ENCODE results near the gene CALN1.

CALN1 gene

DNA sequence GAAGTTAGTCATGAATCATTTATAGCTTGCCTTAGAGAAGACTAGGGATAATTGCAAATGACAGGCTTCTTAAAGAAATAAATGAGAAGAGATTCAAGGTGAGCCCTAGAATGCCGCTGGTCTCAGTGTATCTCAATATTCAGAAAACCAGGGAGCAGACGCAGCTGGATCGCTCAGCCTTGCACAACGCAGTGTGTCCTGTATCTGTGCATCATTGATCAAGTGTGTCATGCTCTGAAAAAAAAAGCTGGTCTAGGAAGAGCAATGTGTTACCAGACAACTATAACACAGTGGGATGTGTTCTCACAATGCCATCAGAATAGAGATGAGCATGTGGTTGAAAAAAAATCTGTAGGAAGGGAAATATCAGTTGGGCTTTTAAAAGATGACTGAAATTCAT lies 230.1 kb downstream of the CALN1 start:
- H3K4me1 Mint-ChIP-seq, result no peaks in the 10 kb centered on the region
- H3K4me3 Mint-ChIP-seq, result no peak overlapping the region
- ATAC-seq (replicated peaks; ENCODE audit: extremely low read depth, poor library complexity, severe bottlenecking), result no peak
- no peak for DNase-seq (ENCODE audit: low spot score in 2 of 2)
- peaks cover 29% of the 10 kb centered on the region for H3K9me3 Mint-ChIP-seq
- H3K27me3 Mint-ChIP-seq, result no peaks in the 10 kb centered on the region
- H3K27ac Mint-ChIP-seq (ENCODE audit: low read depth), result no peak overlapping the region
- H3K36me3 Mint-ChIP-seq (ENCODE audit: insufficient read depth), result no peaks in the 10 kb centered on the region

DNA sequence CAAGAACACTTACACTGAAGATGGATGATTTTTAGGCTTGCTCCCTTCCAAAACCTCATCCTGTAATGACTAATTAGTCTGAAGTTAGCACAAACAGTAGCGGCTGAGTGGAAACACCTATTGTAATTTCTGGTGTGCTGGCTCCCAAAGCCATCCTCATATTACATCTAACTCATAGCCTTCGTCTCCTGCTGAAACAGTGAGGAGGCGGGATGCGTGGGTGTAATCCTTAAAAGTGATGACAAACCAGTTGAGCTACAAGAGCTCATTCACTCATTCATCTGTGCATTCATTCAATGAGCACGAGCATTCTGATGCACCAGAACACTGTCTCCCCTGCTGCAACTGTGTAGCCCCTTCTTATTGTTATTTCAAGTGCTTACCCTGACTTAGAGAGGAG lies 235.3 kb downstream of the CALN1 start:
- DNase-seq (ENCODE audit: low spot score in 2 of 2) (no peak), ATAC-seq (replicated peaks; ENCODE audit: extremely low read depth, poor library complexity, severe bottlenecking) (no peak)
- Mint-ChIP-seq H3K27me3 (no peaks in the 10 kb centered on the region), H3K4me1 (no peaks in the 10 kb centered on the region), H3K4me3 (no peak overlapping the region), H3K9me3 (peaks cover 9% of the 10 kb centered on the region), H3K27ac (ENCODE audit: low read depth) (no peak overlapping the region), H3K36me3 (ENCODE audit: insufficient read depth) (no peaks in the 10 kb centered on the region)

DNA sequence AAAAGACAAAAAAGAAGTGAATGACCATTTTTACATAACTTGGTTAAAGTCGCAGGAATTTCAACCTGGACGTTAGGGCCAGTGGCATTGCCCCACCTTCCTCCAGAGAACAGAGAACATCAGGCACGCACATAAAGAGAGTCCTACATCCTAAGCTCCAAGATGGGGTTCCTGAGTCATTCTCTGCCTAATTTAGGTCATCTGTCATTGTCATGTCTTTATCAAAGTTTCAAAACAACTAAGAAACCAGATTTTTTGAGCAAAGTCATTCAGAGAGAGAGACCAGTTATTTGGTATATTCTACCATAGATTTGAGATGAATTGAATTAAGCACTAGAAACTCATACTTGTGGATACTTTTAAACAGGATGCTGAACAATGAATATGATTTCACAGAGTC lies 241.7 kb downstream of the CALN1 start:
- Mint-ChIP-seq H3K9me3 (no peaks in the 10 kb centered on the region), H3K4me3 (no peak overlapping the region), H3K27ac (ENCODE audit: low read depth) (no peak overlapping the region), H3K27me3 (no peaks in the 10 kb centered on the region), H3K36me3 (ENCODE audit: insufficient read depth) (peaks cover 3% of the 10 kb centered on the region), H3K4me1 (no peaks in the 10 kb centered on the region)
- ATAC-seq (replicated peaks; ENCODE audit: extremely low read depth, poor library complexity, severe bottlenecking) (no peak), DNase-seq (ENCODE audit: low spot score in 2 of 2) (no peak)

DNA sequence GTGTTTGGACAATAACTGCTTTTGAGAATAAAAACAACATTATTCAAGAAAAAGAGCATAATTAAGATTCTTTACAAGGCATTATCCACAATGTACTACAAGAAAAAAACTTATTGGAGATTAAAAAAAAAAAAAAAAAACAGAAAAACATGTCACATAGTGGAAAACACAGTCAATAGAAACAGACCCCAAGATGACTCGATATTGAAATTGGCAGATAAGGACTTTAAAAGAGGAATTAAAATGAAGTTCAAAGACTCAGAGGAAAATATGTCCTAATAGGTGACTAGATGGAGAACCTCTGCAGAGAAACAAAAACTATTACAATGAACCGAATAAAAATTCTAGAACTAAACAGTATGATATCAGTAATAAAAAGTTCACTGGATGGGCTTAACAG lies 248.9 kb downstream of the CALN1 start:
- no peaks in the 10 kb centered on the region for H3K27me3 Mint-ChIP-seq
- H3K27ac Mint-ChIP-seq (ENCODE audit: low read depth), result no peak overlapping the region
- H3K9me3 Mint-ChIP-seq, result peaks cover 15% of the 10 kb centered on the region
- ATAC-seq (replicated peaks; ENCODE audit: extremely low read depth, poor library complexity, severe bottlenecking) (no peak), DNase-seq (ENCODE audit: low spot score in 2 of 2) (no peak)
- H3K4me1 Mint-ChIP-seq, result no peaks in the 10 kb centered on the region
- H3K36me3 Mint-ChIP-seq (ENCODE audit: insufficient read depth), result peaks cover 2% of the 10 kb centered on the region
- H3K4me3 Mint-ChIP-seq, result no peak overlapping the region

DNA sequence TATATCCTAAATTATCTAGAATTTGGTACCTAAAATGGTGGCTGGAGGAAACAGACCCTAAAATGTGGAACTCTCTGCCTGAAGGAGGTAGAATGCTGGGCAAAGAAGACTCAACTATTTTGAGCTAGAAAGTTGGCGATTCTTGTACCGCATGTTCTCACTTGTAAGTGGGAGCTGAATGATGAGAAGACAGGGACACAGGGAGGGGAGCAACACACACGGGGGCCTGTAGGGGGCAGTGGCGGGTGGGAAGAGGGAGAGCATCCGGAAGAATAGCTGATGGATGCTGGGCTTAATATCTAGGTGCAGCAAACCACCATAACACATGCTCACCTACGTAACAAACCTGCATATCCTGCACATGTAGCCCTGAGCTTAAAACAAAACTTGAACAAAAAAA lies 250.6 kb downstream of the CALN1 start:
- Mint-ChIP-seq H3K4me3 (no peak overlapping the region), H3K9me3 (peaks cover 15% of the 10 kb centered on the region), H3K4me1 (no peaks in the 10 kb centered on the region), H3K36me3 (ENCODE audit: insufficient read depth) (no peaks in the 10 kb centered on the region), H3K27me3 (no peaks in the 10 kb centered on the region), H3K27ac (ENCODE audit: low read depth) (no peak overlapping the region)
- DNase-seq (ENCODE audit: low spot score in 2 of 2) (no peak), ATAC-seq (replicated peaks; ENCODE audit: extremely low read depth, poor library complexity, severe bottlenecking) (no peak)

DNA sequence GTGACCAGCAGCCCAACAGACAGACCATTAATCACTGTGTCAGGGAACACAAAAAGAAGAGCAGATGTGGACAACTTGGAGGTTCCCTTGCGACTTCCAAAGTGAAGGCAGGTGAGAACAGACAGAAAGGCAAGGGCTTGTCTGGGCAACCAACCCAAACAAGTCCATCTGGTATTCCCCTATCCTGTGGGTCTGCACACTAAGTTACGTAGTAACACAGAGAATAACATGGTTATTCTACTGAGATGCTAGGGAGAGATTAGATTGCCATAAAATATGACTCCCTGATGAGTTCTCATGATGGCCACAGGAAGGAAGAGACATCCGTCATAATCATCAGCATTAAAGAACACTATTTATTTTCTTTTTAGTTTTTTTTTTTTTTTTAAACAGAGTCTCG lies 252.2 kb downstream of the CALN1 start:
- H3K9me3 Mint-ChIP-seq, result peaks cover 15% of the 10 kb centered on the region
- no peak for ATAC-seq (replicated peaks; ENCODE audit: extremely low read depth, poor library complexity, severe bottlenecking)

DNA sequence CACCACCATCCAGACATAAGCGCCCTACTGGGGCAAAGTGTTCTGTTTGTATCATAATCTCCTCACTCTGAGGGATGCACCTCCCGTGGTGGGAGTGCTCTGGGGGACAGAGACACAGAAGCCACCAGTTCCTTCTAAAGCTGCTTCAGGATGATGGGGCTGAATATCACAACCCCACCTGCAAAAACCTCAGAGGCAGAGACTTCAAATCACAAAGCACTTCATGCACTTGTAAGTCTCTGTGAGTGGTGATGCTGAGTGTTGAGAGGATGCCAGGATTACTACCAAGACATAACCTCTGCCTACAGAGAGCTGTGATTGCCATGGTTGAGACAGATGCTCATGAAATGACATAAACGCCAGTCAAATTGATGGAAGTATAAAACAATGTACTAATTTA lies 255.5 kb downstream of the CALN1 start:
- ATAC-seq (replicated peaks; ENCODE audit: extremely low read depth, poor library complexity, severe bottlenecking), result no peak
- H3K27ac Mint-ChIP-seq (ENCODE audit: low read depth), result no peak overlapping the region
- no peaks in the 10 kb centered on the region for H3K4me1 Mint-ChIP-seq
- H3K27me3 Mint-ChIP-seq, result no peaks in the 10 kb centered on the region
- DNase-seq (ENCODE audit: low spot score in 2 of 2), result no peak
- no peaks in the 10 kb centered on the region for H3K36me3 Mint-ChIP-seq (ENCODE audit: insufficient read depth)
- H3K4me3 Mint-ChIP-seq, result no peak overlapping the region
- peaks cover under 1% of the 10 kb centered on the region for H3K9me3 Mint-ChIP-seq

More for the DNA sequence above, 252.2 kb downstream of the CALN1 start:
- Mint-ChIP-seq H3K27ac (ENCODE audit: low read depth) (no peak overlapping the region), H3K4me1 (no peaks in the 10 kb centered on the region), H3K36me3 (ENCODE audit: insufficient read depth) (no peaks in the 10 kb centered on the region), H3K4me3 (no peak overlapping the region), H3K27me3 (no peaks in the 10 kb centered on the region)
- DNase-seq (ENCODE audit: low spot score in 2 of 2), result no peak

DNA sequence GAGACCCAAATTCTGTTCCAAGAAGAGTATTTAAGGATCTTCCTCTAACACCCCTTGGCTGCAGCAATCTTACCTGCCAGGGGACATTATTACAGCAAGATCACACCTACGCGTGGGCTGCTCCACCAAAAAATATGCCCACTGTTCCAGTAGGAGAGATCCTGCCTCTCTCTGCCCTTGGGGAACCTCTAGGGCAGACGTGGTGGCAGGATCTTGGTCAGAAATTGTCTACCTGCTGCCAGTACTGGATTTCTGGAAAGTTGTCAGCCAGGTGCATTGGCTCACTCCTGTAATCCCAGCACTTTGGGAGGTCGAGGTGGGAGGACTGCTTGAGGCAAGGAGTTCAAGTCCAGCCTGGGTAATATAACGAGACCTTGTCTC lies 259.0 kb downstream of the CALN1 start:
- peaks cover 20% of the 10 kb centered on the region for H3K9me3 Mint-ChIP-seq
- DNase-seq (ENCODE audit: low spot score in 2 of 2), result no peak
- peaks cover 2% of the 10 kb centered on the region for H3K36me3 Mint-ChIP-seq (ENCODE audit: insufficient read depth)
- no peak overlapping the region for H3K27ac Mint-ChIP-seq (ENCODE audit: low read depth)
- no peak overlapping the region for H3K4me3 Mint-ChIP-seq
- H3K27me3 Mint-ChIP-seq, result no peaks in the 10 kb centered on the region
- no peaks in the 10 kb centered on the region for H3K4me1 Mint-ChIP-seq
- no peak for ATAC-seq (replicated peaks; ENCODE audit: extremely low read depth, poor library complexity, severe bottlenecking)

DNA sequence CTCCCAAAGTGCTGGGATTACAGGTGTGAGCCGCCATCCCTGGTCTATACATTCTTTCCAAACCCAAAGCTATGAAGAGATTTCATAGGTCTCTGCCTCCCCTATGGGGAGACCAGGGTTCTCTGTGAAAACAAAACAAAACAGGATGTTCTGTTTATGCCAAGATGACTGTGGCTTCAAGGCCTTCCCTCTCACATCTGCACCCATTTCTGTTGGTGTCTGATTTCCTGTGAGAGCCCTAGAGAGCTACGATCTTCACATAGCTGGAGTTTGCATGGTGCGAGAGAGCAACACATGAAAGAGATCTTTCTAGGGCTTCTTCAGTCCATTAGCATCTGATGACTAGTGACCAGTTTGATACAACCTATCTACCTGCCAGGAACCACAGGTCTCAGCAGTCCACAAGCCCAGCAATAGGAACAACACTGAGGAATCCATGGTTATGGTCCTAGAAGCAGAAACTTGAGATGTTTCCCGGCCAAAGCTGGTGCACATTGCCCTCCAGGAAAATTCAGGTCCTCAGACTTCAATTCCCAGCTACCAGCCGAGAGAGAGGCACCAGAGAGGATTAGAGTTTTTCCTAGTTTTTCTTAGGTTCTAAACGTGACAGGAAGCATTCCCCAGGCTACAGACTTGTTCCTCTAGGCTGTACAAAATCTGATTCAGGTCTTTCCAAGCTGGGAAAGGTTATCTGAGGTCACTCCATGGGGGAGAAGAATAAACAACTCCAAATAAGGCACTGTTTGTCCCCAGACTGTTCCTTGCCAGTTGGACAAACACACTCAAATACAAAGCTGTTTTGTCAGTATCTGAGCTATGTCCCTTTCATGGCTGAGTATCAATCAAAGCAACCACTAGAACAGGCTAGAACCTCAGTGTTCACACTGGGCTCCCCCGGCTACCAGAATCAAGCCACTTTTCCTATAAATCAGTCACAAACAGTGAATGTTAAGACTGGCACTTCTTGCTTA lies 259.7 kb downstream of the CALN1 start:
- Mint-ChIP-seq H3K27ac (ENCODE audit: low read depth) (no peak overlapping the region), H3K4me3 (no peak overlapping the region), H3K9me3 (peaks cover 20% of the 10 kb centered on the region), H3K36me3 (ENCODE audit: insufficient read depth) (peaks cover 2% of the 10 kb centered on the region), H3K27me3 (no peaks in the 10 kb centered on the region), H3K4me1 (no peaks in the 10 kb centered on the region)
- no peak for ATAC-seq (replicated peaks; ENCODE audit: extremely low read depth, poor library complexity, severe bottlenecking)
- DNase-seq (ENCODE audit: low spot score in 2 of 2), result no peak

DNA sequence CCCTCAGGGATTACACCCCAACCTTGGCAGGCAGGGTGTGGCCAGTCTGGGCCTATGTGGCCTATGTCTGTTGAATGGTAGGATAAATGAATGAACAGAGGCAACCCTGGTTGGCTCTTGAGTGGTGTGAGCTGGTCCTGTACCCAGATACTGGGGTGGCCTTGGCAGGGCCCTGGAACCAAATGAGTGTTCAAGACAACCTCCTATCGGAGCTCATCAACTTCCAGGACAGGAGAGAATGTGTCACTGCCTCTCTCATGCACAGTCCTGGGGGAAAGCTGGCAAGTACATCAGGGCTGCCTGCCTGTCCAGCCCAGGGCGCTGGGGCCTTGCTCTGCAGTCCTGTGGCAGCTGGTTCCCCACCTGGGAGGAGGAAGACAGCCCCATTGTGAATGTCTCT lies 271.6 kb downstream of the CALN1 start:
- Mint-ChIP-seq H3K36me3 (ENCODE audit: insufficient read depth) (peaks cover 2% of the 10 kb centered on the region), H3K4me1 (no peaks in the 10 kb centered on the region), H3K9me3 (peaks cover 29% of the 10 kb centered on the region), H3K4me3 (no peak overlapping the region), H3K27ac (ENCODE audit: low read depth) (no peak overlapping the region), H3K27me3 (no peaks in the 10 kb centered on the region)
- DNase-seq (ENCODE audit: low spot score in 2 of 2) (no peak), ATAC-seq (replicated peaks; ENCODE audit: extremely low read depth, poor library complexity, severe bottlenecking) (no peak)

DNA sequence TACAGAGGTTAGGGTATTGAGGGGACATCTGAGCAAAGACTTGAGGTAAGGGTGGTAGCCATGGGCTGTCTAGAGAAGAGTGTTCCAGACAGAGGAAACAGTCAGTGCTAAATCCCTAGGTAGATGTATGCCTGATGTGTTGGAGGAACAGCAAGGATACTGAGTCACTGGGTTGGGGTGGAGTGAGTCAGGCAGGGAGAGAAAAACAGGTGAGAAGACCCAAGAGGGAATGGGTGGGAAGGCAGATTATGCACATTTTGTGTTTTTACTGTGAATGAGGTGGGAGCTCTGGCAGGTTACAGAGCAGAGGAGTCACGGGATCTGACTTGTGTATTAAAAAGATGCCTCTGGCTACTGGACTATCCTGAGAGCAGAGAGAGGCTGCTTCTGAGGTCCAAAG lies 285.0 kb downstream of the CALN1 start:
- Mint-ChIP-seq H3K36me3 (ENCODE audit: insufficient read depth) (peaks cover 2% of the 10 kb centered on the region), H3K27ac (ENCODE audit: low read depth) (no peak overlapping the region), H3K9me3 (peaks cover 23% of the 10 kb centered on the region)

DNA sequence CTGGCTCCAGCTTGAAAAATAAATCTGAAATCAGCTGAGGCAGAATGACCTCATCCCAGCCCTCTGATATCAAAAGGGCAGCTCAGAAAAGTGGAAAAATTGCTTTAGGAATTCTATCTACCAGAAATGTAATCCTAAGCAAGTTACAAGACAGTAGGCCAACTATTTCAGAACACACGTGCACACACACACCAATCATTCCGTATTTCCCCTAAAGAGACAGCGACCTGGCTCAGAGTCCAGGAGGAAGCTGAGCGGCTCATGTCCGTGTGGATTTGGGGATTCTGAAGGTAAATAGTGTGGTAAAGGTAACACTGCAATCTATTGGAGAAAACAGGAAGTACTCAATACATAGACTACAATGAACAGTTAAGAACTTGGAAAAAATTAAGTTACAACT lies 288.2 kb downstream of the CALN1 start:
- ATAC-seq (replicated peaks; ENCODE audit: extremely low read depth, poor library complexity, severe bottlenecking), result no peak
- Mint-ChIP-seq H3K27me3 (no peaks in the 10 kb centered on the region), H3K4me3 (no peak overlapping the region), H3K4me1 (no peaks in the 10 kb centered on the region), H3K27ac (ENCODE audit: low read depth) (no peak overlapping the region), H3K36me3 (ENCODE audit: insufficient read depth) (no peaks in the 10 kb centered on the region), H3K9me3 (peaks cover 11% of the 10 kb centered on the region)
- DNase-seq (ENCODE audit: low spot score in 2 of 2), result no peak

More for the DNA sequence above, 285.0 kb downstream of the CALN1 start:
- DNase-seq (ENCODE audit: low spot score in 2 of 2) (no peak), ATAC-seq (replicated peaks; ENCODE audit: extremely low read depth, poor library complexity, severe bottlenecking) (no peak)
- Mint-ChIP-seq H3K4me3 (no peak overlapping the region), H3K27me3 (no peaks in the 10 kb centered on the region), H3K4me1 (no peaks in the 10 kb centered on the region)

DNA sequence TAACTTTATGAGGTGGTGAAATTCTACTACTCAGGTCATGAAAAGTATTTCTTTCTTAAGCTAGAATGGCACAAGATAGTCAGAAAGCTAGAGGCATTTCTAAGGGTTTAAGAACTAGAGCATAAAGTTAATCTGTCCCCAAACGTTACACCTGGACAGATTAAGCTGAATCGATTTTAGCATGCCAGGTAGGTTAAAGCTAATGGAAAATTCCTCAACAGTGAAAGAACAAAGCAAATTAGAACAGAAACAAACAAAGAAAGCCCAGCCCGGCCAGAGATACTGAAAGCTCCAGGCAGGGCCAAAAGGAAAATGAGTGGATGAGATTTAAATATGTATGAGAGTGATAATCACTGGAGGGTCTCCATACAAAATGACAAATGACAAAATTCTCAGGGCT lies 293.8 kb downstream of the CALN1 start:
- Mint-ChIP-seq H3K27ac (ENCODE audit: low read depth) (no peak overlapping the region), H3K4me1 (no peaks in the 10 kb centered on the region), H3K9me3 (peaks cover 11% of the 10 kb centered on the region), H3K27me3 (no peaks in the 10 kb centered on the region), H3K4me3 (no peak overlapping the region), H3K36me3 (ENCODE audit: insufficient read depth) (no peaks in the 10 kb centered on the region)
- no peak for DNase-seq (ENCODE audit: low spot score in 2 of 2)
- no peak for ATAC-seq (replicated peaks; ENCODE audit: extremely low read depth, poor library complexity, severe bottlenecking)
